Raji (cell line): ENCODE measurements around the gene ENPP1.

Experiments used
- POLR2A ChIP-seq: IDR thresholded peaks from 2 replicates; pipeline ENCODE4 v1.6.1; 2011; ENCODE audit warnings: low read depth, low read length, control low read depth; ENCODE audit not compliant: insufficient read depth

The ENPP1 gene

GRCh38 chr6:131914967-131915751, 107.3 kb downstream of the ENPP1 start:
- no peak for TF ChIP-seq POLR2A

- TF ChIP-seq POLR2A, result no peak
Observed at GRCh38 chr6:131916847-131917246, 109.0 kb downstream of the ENPP1 start.

GRCh38 chr6:131917318-131917717, 109.5 kb downstream of the ENPP1 start:
- no peak for TF ChIP-seq POLR2A

- TF ChIP-seq POLR2A, result no peak
Observed at GRCh38 chr6:131917763-131918649, 110.2 kb downstream of the ENPP1 start.

GRCh38 chr6:131918650-131919355, 111.0 kb downstream of the ENPP1 start:
- TF ChIP-seq POLR2A, result no peak

- no peak for TF ChIP-seq POLR2A
Observed at GRCh38 chr6:131920656-131921055, 112.8 kb downstream of the ENPP1 start.

GRCh38 chr6:131923356-131923755, 115.5 kb downstream of the ENPP1 start:
- TF ChIP-seq POLR2A, result no peak

GRCh38 chr6:131924881-131925474, 117.2 kb downstream of the ENPP1 start:
- no peak for TF ChIP-seq POLR2A

- no peak for TF ChIP-seq POLR2A
Observed at GRCh38 chr6:131929264-131929663, 121.4 kb downstream of the ENPP1 start.

GRCh38 chr6:131929976-131930375, 122.2 kb downstream of the ENPP1 start:
- no peak for TF ChIP-seq POLR2A

GRCh38 chr6:131931063-131931750, 123.4 kb downstream of the ENPP1 start:
- TF ChIP-seq POLR2A, result no peak

GRCh38 chr6:131936156-131936555, 128.3 kb downstream of the ENPP1 start:
- TF ChIP-seq POLR2A, result no peak

GRCh38 chr6:131937226-131937625, 129.4 kb downstream of the ENPP1 start:
- no peak for TF ChIP-seq POLR2A
